Stomach (tissue), 9 donors: ENCODE results near the gene GZMB. TPM values are rescaled to one million over a fixed set of nuclear protein-coding genes. Genes with fewer than 3 reads are reported as not detected.
A peak's percentile ranks its signal among the peaks of the same experiment; 100 is the strongest.

Experiments used
- DNase-seq, 2 donors: peaks; one replicate each; pipeline versions ENCODE4 v3.0.0 to v3.0.0-alpha.2; 2013 to 2019
- H3K27ac ChIP-seq, 5 donors: fragments of 200-600 bp in 4 of 5; sonication (generic) in 4 of 5; one replicate each; pipeline ENCODE4 v1.5.1; 2013 to 2019; ENCODE audit warnings: mild to moderate bottlenecking in 1 of 5, moderate library complexity in 1 of 5
- H3K27me3 ChIP-seq, 3 donors: fragments of 200-600 bp; sonication (generic); one replicate each; pipeline ENCODE4 v1.5.1; 2017 to 2019; ENCODE audit warnings: mixed run types in 1 of 3
- H3K36me3 ChIP-seq, 4 donors: fragments of 200-600 bp; sonication (generic); 1 replicate in 3 of 4; 2 replicates in 1 of 4; pipeline ENCODE4 v1.5.1; 2016 to 2019
- H3K4me1 ChIP-seq, 4 donors: fragments of 200-600 bp; sonication (generic); one replicate each; pipeline ENCODE4 v1.5.1; 2016 to 2019
- H3K4me3 ChIP-seq, 4 donors: fragments of 200-600 bp; sonication (generic) in 3 of 4; one replicate each; pipeline ENCODE4 v1.5.1; 2016 to 2019; ENCODE audit warnings: mild to moderate bottlenecking in 1 of 4
- H3K9me3 ChIP-seq, 4 donors: fragments of 200-600 bp; sonication (generic); one replicate each; pipeline ENCODE4 v1.5.1; 2016 to 2019
- EP300 ChIP-seq: sonication (generic); formaldehyde crosslinking; IDR thresholded peaks from one replicate; pipeline ENCODE4 v1.6.1; 2017; ENCODE audit warnings: antibody characterized with exemption
- POLR2A ChIP-seq, 4 donors: fragments of 450-650 bp; IDR thresholded peaks; one replicate each; pipeline ENCODE4 v1.6.1; 2016; ENCODE audit warnings: antibody characterized with exemption in 4 of 4, control low read depth in 2 of 4, mild to moderate bottlenecking in 1 of 4, moderate library complexity in 1 of 4
- POLR2AphosphoS5 ChIP-seq, 3 donors: sonication (generic); formaldehyde crosslinking; IDR thresholded peaks; one replicate each; pipeline ENCODE4 v1.6.1; 2016; ENCODE audit warnings: antibody characterized with exemption in 3 of 3
- WGBS, 5 donors: extraction: QIAGEN DNeasy Blood & Tissue Kit in 3 of 5; methylation state at CpG; one replicate each; pipeline versions ENCODE4 v1.1.5 to v1.1.7; 2013 to 2018; 5-methylcytosine and 5-hydroxymethylcytosine counted together
- intact Hi-C: fragments of 100-400 bp; cut with DNase I; formaldehyde crosslinking; loops from one replicate; pipeline ENCODE4 v1.15.1; 2023; ENCODE audit warnings: low total_unique reads
- polyA plus RNA-seq, 3 donors: library from polyadenylated mRNA; stranded (reverse); fragments of 200-250 nt; gene quantifications; one replicate each; pipeline ENCODE4 v1.2.3, GENCODE V29; 2013
- total RNA-seq, 5 donors: library from RNA; depleted of rRNA; stranded (reverse); fragments of >200 nt; gene quantifications; one replicate each; pipeline versions ENCODE4 v1.1.0 to v1.2.3, GENCODE V29; 2014 to 2016
- TF ChIP-seq, protein P1 (sequence below), 7 experiments: fragments of 450-650 bp in 4 of 7; fragments of 200-600 bp in 3 of 7; sonication (generic) in 3 of 7; IDR thresholded peaks; one replicate each; pipeline ENCODE4 v1.5.1; 2016 to 2019; ENCODE audit warnings: antibody characterized with exemption in 7 of 7, control low read depth in 2 of 7, mild to moderate bottlenecking in 1 of 7
- donor health status: healthy with polysubstance abuse.
- donor health status: Bipolar disorder and iron deficiency.
- donor health status: healthy.

The GZMB gene
- total and polyA plus RNA-seq, 8 donors, result 0.92 to 4.0 (median 2.3) TPM; not detected in 3

DNA sequence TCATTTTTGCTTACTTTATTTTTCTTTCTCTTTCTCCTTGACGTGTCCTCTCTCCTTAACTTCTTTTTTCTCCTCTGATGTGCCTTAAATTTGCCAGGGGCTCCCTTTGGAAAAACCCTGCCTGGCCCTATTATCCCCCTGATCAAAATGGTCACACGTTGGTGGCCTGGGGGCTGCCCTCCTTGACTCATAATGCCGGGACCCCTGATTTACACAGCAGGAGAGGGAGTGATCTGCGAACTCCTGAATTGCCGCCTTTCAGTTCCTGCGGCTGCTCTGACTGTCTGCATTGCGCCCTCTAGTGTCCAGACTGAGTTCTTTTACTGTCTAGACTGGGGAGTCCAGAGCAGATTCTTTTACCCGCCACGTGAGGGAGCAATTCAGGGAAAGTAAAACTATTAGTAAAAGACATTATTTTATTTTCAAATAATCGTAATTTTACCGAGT is 44.8 kb upstream of the GZMB start:
- intact Hi-C loops, result no loop called here
- H3K36me3 ChIP-seq, result no peaks in the 10 kb centered on the region
- H3K27ac ChIP-seq, result peak overlapping the region in 1 of 5 donors; percentile 36
- no peaks in the 10 kb centered on the region for H3K9me3 ChIP-seq
- peak; percentile 76 to 95 for DNase-seq
- H3K4me3 ChIP-seq, result peak overlapping the region; percentile 25 to 38 (median 33)
- no peaks in the 10 kb centered on the region for H3K27me3 ChIP-seq
- TF ChIP-seq EP300 (no peak), POLR2AphosphoS5 (IDR thresholded peaks at IDR 0.05) (no peak), POLR2A (IDR thresholded peaks at IDR 0.05) (no peak)
- TF ChIP-seq, protein P1, sequence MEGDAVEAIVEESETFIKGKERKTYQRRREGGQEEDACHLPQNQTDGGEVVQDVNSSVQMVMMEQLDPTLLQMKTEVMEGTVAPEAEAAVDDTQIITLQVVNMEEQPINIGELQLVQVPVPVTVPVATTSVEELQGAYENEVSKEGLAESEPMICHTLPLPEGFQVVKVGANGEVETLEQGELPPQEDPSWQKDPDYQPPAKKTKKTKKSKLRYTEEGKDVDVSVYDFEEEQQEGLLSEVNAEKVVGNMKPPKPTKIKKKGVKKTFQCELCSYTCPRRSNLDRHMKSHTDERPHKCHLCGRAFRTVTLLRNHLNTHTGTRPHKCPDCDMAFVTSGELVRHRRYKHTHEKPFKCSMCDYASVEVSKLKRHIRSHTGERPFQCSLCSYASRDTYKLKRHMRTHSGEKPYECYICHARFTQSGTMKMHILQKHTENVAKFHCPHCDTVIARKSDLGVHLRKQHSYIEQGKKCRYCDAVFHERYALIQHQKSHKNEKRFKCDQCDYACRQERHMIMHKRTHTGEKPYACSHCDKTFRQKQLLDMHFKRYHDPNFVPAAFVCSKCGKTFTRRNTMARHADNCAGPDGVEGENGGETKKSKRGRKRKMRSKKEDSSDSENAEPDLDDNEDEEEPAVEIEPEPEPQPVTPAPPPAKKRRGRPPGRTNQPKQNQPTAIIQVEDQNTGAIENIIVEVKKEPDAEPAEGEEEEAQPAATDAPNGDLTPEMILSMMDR (IDR thresholded peaks at IDR 0.05), result peak in 5 of 7 experiments; percentile 81 to 94 (median 88)
- peaks cover 0 to 15% (median 7%) of the 10 kb centered on the region in 4 donors for H3K4me1 ChIP-seq
- 0 to 3% (median 2%) methylated on average over 11 of the region's 11 CpGs for WGBS, 5 donors

DNA sequence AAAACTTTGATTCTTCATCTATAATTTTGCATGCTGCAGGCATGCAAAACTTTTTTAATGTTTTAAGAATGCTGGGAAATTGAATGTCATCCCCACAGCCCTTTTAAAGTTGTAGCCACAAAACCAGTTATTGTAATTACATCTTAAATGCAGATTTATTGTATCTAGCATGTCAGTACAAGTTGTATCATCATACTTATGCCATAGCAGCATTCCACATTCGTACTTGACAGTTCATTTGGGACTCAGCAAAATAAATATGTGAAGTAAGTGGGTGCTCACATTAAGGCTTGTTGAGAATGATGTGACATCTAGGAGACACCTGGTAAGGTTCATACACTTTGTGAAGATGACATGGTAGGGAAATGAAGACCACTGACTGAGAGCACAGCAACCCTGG is 44.0 kb upstream of the GZMB start:
- Histone ChIP-seq H3K36me3 (no peaks in the 10 kb centered on the region), H3K27ac (peak overlapping the region in 1 of 5 donors; percentile 36), H3K4me3 (no peak overlapping the region), H3K4me1 (peaks cover 0 to 20% (median 7%) of the 10 kb centered on the region in 4 donors), H3K9me3 (no peaks in the 10 kb centered on the region), H3K27me3 (no peaks in the 10 kb centered on the region)
- 82 to 96% (median 88%) methylated on average over 1 of the region's 1 CpG for WGBS, 5 donors
- no peak for DNase-seq
- intact Hi-C loops, result no loop called here
- TF ChIP-seq POLR2A (IDR thresholded peaks at IDR 0.05) (no peak), EP300 (no peak), POLR2AphosphoS5 (IDR thresholded peaks at IDR 0.05) (no peak)
- TF ChIP-seq, protein P1 (IDR thresholded peaks at IDR 0.05), result no peak

DNA sequence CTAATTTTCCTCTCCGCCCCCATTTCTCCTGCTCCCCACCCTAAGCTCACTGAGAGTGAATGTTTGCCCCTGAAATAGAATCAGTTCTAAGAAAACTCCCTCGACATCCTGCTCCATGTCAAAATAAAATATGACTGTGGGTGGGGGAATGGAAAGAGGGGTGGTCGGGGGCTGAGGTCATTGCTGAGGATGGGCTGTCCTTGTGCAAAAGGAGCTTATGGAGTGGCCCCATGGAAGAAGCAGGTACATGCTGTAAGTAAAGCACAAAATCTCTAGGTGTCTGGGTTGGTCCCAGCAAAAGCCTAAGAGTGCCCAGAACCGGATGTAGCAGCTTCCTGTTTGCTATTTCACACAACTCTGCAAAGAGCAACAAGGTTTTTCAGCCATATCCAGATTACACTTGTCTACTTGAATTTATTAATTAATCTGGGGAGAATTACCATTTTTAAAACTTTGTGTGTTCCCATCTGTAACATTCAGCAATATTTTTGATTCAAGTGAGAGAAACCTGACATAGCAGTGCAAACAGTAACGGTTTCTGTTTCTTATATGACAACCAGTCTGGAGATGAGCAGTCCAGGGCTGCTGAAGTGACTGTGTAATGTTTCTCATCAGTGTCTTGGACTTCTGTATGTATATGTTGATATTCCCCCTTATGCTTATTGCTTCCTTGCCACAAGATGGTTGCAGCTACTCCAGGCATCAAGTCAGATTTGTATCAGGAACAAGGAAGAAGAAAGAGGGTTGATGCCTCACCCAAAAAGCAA is 40.4 kb upstream of the GZMB start:
- peaks cover 0 to 20% (median 7%) of the 10 kb centered on the region in 4 donors for H3K4me1 ChIP-seq
- no peaks in the 10 kb centered on the region for H3K27me3 ChIP-seq
- no peaks in the 10 kb centered on the region for H3K36me3 ChIP-seq
- whole genome bisulfite sequencing, 5 donors, result 38 to 53% (median 50%) methylated on average over 5 of the region's 5 CpGs
- DNase-seq, result no peak
- intact Hi-C loops, result no loop called here
- TF ChIP-seq POLR2A (IDR thresholded peaks at IDR 0.05) (no peak), EP300 (no peak)
- H3K27ac ChIP-seq, result peak overlapping the region; percentile 8 to 63 (median 47)
- H3K9me3 ChIP-seq, result no peaks in the 10 kb centered on the region
- no peak overlapping the region for H3K4me3 ChIP-seq

DNA sequence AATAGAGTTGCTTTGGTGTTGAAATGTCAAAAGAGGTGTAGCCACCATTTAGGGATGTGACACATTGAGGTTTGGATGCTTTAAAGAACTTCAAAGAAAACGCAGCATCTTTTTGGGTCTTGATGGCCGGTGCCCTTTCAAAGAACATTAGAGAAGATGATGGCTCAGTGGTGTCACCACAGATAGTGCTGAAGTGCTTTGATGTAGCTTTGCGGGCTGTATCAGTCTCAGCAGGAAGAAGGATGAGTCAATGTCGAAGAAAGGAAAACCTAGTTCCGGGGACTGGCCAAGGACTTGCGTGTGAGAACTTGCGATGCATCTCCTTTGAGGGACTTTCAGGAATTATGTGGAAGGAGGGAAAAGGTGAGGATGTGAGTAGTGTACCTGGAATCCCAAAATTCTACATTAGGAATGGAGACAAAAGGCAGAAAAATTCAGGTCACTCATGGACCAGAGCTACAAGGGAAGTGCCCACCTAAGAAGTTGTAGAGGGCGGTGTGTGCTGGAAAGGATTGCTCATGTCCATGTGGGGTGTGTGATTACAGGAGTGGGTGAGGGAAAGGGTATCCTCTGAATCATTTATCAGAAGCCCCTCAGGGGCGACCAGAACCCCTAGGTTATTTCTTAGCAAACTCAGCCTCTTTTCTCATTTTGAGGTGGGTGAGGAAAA is 39.7 kb upstream of the GZMB start:
- 66 to 79% (median 74%) methylated on average over 9 of the region's 9 CpGs for WGBS, 5 donors
- intact Hi-C loops, result no loop called here
- TF ChIP-seq POLR2A (IDR thresholded peaks at IDR 0.05), result no peak
- TF ChIP-seq EP300, result no peak
- TF ChIP-seq, protein P1 (IDR thresholded peaks at IDR 0.05), result no peak
- TF ChIP-seq POLR2AphosphoS5 (IDR thresholded peaks at IDR 0.05), result no peak

More for the DNA sequence above, 39.7 kb upstream of the GZMB start:
- Histone ChIP-seq H3K9me3 (no peaks in the 10 kb centered on the region), H3K27me3 (no peaks in the 10 kb centered on the region), H3K4me3 (no peak overlapping the region), H3K36me3 (no peaks in the 10 kb centered on the region), H3K4me1 (peaks cover 0 to 17% (median 3%) of the 10 kb centered on the region in 4 donors), H3K27ac (peak overlapping the region; percentile 8 to 63 (median 47))
- DNase-seq, result peak in 1 of 2 donors; percentile 29
